ENCODE results near the gene UNC93B1.

Gene UNC93B1

GRCh38 chr11:68032997-68033707, 29.3 kb upstream of the UNC93B1 start:
- ATAC-seq (ENCODE audit: insufficient read depth, low read depth), result no peak
- 0 out of 2 replicates have a peak overlapping the region, but pooled peaks have one; percentile 4 for H3K4me2 ChIP-seq (ENCODE audit: insufficient read depth, low read length)
- peaks cover 31% of the 10 kb centered on the region for H3K79me2 ChIP-seq (ENCODE audit: insufficient read depth, low read length)
- TF ChIP-seq CTCF (IDR thresholded peaks at IDR 0.05; ENCODE audit: borderline replicate concordance, extremely low read depth, low read length, poor library complexity, severe bottlenecking), result no peak
- TF ChIP-seq EZH2 (IDR thresholded peaks at IDR 0.05; ENCODE audit: borderline replicate concordance, low read depth, low read length, severe bottlenecking), result no peak
- peaks cover 20% of the 10 kb centered on the region for H4K20me1 ChIP-seq (ENCODE audit: insufficient read depth, low read length)
- H3K36me3 ChIP-seq (ENCODE audit: insufficient read depth, low read length), result peaks cover 32% of the 10 kb centered on the region
- no peak overlapping the region for H3K4me3 ChIP-seq (ENCODE audit: low read depth in 1 of 2, low read length in 2 of 2)
- no peak overlapping the region for H2AFZ ChIP-seq (ENCODE audit: low read depth, low read length)
- no peak overlapping the region for H3K27ac ChIP-seq (ENCODE audit: low read length)
- H3K27me3 ChIP-seq (ENCODE audit: insufficient read depth, low read length, poor library complexity), result no peaks in the 10 kb centered on the region
- DNase-seq, result no peak
- peaks cover 39% of the 10 kb centered on the region for H3K4me1 ChIP-seq (ENCODE audit: insufficient read depth, low read length)
- 0 out of 2 replicates have a peak overlapping the region, but pooled peaks have one; percentile 78 for H3K9ac ChIP-seq (ENCODE audit: low read depth, low read length)
- H3K9me3 ChIP-seq (ENCODE audit: insufficient read depth, low read length, severe bottlenecking), result no peaks in the 10 kb centered on the region

GRCh38 chr11:68032003-68032402, 28.1 kb upstream of the UNC93B1 start:
- Histone ChIP-seq H3K4me3 (ENCODE audit: low read depth in 1 of 2, low read length in 2 of 2) (peak overlapping the region in 1 of 2 experiments; percentile 88; a peak in 2 of 4 replicates), H4K20me1 (ENCODE audit: insufficient read depth, low read length) (peaks cover 20% of the 10 kb centered on the region), H3K4me2 (ENCODE audit: insufficient read depth, low read length) (peak overlapping the region; percentile 88), H3K27me3 (ENCODE audit: insufficient read depth, low read length, poor library complexity) (no peaks in the 10 kb centered on the region), H2AFZ (ENCODE audit: low read depth, low read length) (no peak overlapping the region), H3K4me1 (ENCODE audit: insufficient read depth, low read length) (peaks cover 44% of the 10 kb centered on the region), H3K36me3 (ENCODE audit: insufficient read depth, low read length) (peaks cover 32% of the 10 kb centered on the region), H3K9me3 (ENCODE audit: insufficient read depth, low read length, severe bottlenecking) (no peaks in the 10 kb centered on the region), H3K79me2 (ENCODE audit: insufficient read depth, low read length) (peaks cover 31% of the 10 kb centered on the region), H3K27ac (ENCODE audit: low read length) (peak overlapping the region; percentile 78), H3K9ac (ENCODE audit: low read depth, low read length) (peak overlapping the region; percentile 78)
- ATAC-seq (ENCODE audit: insufficient read depth, low read depth) (no peak), DNase-seq (no peak)
- TF ChIP-seq EZH2 (IDR thresholded peaks at IDR 0.05; ENCODE audit: borderline replicate concordance, low read depth, low read length, severe bottlenecking) (no peak), CTCF (IDR thresholded peaks at IDR 0.05; ENCODE audit: borderline replicate concordance, extremely low read depth, low read length, poor library complexity, severe bottlenecking) (no peak)

GRCh38 chr11:68031144-68031464, 27.2 kb upstream of the UNC93B1 start:
- peaks cover 44% of the 10 kb centered on the region for H3K4me1 ChIP-seq (ENCODE audit: insufficient read depth, low read length)
- no peak for ATAC-seq (ENCODE audit: insufficient read depth, low read depth)
- peak overlapping the region; percentile 78 for H3K9ac ChIP-seq (ENCODE audit: low read depth, low read length)
- no peaks in the 10 kb centered on the region for H3K9me3 ChIP-seq (ENCODE audit: insufficient read depth, low read length, severe bottlenecking)
- H3K4me2 ChIP-seq (ENCODE audit: insufficient read depth, low read length), result peak overlapping the region; percentile 88
- H3K27ac ChIP-seq (ENCODE audit: low read length), result peak overlapping the region; percentile 78
- H4K20me1 ChIP-seq (ENCODE audit: insufficient read depth, low read length), result peaks cover 20% of the 10 kb centered on the region; the same call in 1 of the 2 replicates
- no peaks in the 10 kb centered on the region for H3K27me3 ChIP-seq (ENCODE audit: insufficient read depth, low read length, poor library complexity)
- TF ChIP-seq CTCF (IDR thresholded peaks at IDR 0.05; ENCODE audit: borderline replicate concordance, extremely low read depth, low read length, poor library complexity, severe bottlenecking) (no peak), EZH2 (IDR thresholded peaks at IDR 0.05; ENCODE audit: borderline replicate concordance, low read depth, low read length, severe bottlenecking) (no peak)
- H3K79me2 ChIP-seq (ENCODE audit: insufficient read depth, low read length), result peaks cover 31% of the 10 kb centered on the region
- H3K4me3 ChIP-seq (ENCODE audit: low read depth in 1 of 2, low read length in 2 of 2), result peak overlapping the region; percentile 43 to 88
- peaks cover 32% of the 10 kb centered on the region for H3K36me3 ChIP-seq (ENCODE audit: insufficient read depth, low read length)
- no peak for DNase-seq
- H2AFZ ChIP-seq (ENCODE audit: low read depth, low read length), result peak overlapping the region; percentile 68

Data from DND-41 (cell line).